ENCODE measurements around the gene TBL1X.

The TBL1X gene

GRCh38 chrX:9486786-9487387, 22.0 kb downstream of the TBL1X start:
- Histone ChIP-seq H3K4me1 (ENCODE audit: low read length) (no peaks in the 10 kb centered on the region), H3K36me3 (replicated peaks; ENCODE audit: low read depth, low read length) (no peaks in the 10 kb centered on the region), H3K27ac (ENCODE audit: low read length) (no peak overlapping the region), H3K79me2 (ENCODE audit: low read length) (peaks cover 20% of the 10 kb centered on the region), H2AFZ (ENCODE audit: low read depth, low read length) (no peak overlapping the region), H3K4me3 (ENCODE audit: low read length) (no peak overlapping the region), H3K9ac (ENCODE audit: low read length) (no peak overlapping the region), H4K20me1 (ENCODE audit: insufficient read depth, low read length) (peaks cover 25% of the 10 kb centered on the region), H3K9me3 (ENCODE audit: insufficient read depth, low read length) (no peaks in the 10 kb centered on the region), H3K27me3 (ENCODE audit: low read depth, low read length) (no peaks in the 10 kb centered on the region), H3K4me2 (ENCODE audit: low read length) (no peak overlapping the region)
- TF ChIP-seq EZH2phosphoT487 (IDR thresholded peaks at IDR 0.05; ENCODE audit: low read depth) (no peak), CTCF (IDR thresholded peaks at IDR 0.05; ENCODE audit: low read depth, low read length) (no peak)

- no peaks in the 10 kb centered on the region for H3K4me1 ChIP-seq (ENCODE audit: low read length)
- TF ChIP-seq CTCF (IDR thresholded peaks at IDR 0.05; ENCODE audit: low read depth, low read length) (no peak), EZH2phosphoT487 (IDR thresholded peaks at IDR 0.05; ENCODE audit: low read depth) (no peak)
- H3K27me3 ChIP-seq (ENCODE audit: low read depth, low read length), result no peaks in the 10 kb centered on the region
- peaks cover 37% of the 10 kb centered on the region for H4K20me1 ChIP-seq (ENCODE audit: insufficient read depth, low read length)
- no peak overlapping the region for H3K4me2 ChIP-seq (ENCODE audit: low read length)
- peaks cover 29% of the 10 kb centered on the region for H3K79me2 ChIP-seq (ENCODE audit: low read length)
- H3K9ac ChIP-seq (ENCODE audit: low read length), result no peak overlapping the region
- no peak overlapping the region for H3K27ac ChIP-seq (ENCODE audit: low read length)
- H3K36me3 ChIP-seq (replicated peaks; ENCODE audit: low read depth, low read length), result no peaks in the 10 kb centered on the region
- H3K4me3 ChIP-seq (ENCODE audit: low read length), result no peak overlapping the region
- H3K9me3 ChIP-seq (ENCODE audit: insufficient read depth, low read length), result no peaks in the 10 kb centered on the region
- H2AFZ ChIP-seq (ENCODE audit: low read depth, low read length), result no peak overlapping the region
Observed at GRCh38 chrX:9488586-9488985, 23.7 kb downstream of the TBL1X start.

- Histone ChIP-seq H3K4me3 (ENCODE audit: low read length) (no peak overlapping the region), H4K20me1 (ENCODE audit: insufficient read depth, low read length) (peaks cover 39% of the 10 kb centered on the region), H3K9ac (ENCODE audit: low read length) (no peak overlapping the region), H3K36me3 (replicated peaks; ENCODE audit: low read depth, low read length) (no peaks in the 10 kb centered on the region), H3K27me3 (ENCODE audit: low read depth, low read length) (no peaks in the 10 kb centered on the region), H3K4me2 (ENCODE audit: low read length) (no peak overlapping the region), H2AFZ (ENCODE audit: low read depth, low read length) (no peak overlapping the region), H3K27ac (ENCODE audit: low read length) (no peak overlapping the region), H3K4me1 (ENCODE audit: low read length) (no peaks in the 10 kb centered on the region), H3K79me2 (ENCODE audit: low read length) (peaks cover 35% of the 10 kb centered on the region), H3K9me3 (ENCODE audit: insufficient read depth, low read length) (no peaks in the 10 kb centered on the region)
- TF ChIP-seq CTCF (IDR thresholded peaks at IDR 0.05; ENCODE audit: low read depth, low read length) (no peak), EZH2phosphoT487 (IDR thresholded peaks at IDR 0.05; ENCODE audit: low read depth) (no peak)
Observed at GRCh38 chrX:9489234-9489633, 24.4 kb downstream of the TBL1X start.

GRCh38 chrX:9492901-9493300, 28.0 kb downstream of the TBL1X start:
- Histone ChIP-seq H3K9me3 (ENCODE audit: insufficient read depth, low read length) (no peaks in the 10 kb centered on the region), H4K20me1 (ENCODE audit: insufficient read depth, low read length) (peaks cover 46% of the 10 kb centered on the region), H3K79me2 (ENCODE audit: low read length) (peaks cover 29% of the 10 kb centered on the region)

More at GRCh38 chrX:9492901-9493300, 28.0 kb downstream of the TBL1X start:
- no peaks in the 10 kb centered on the region for H3K4me1 ChIP-seq (ENCODE audit: low read length)
- H3K9ac ChIP-seq (ENCODE audit: low read length), result no peak overlapping the region
- H3K4me2 ChIP-seq (ENCODE audit: low read length), result no peak overlapping the region
- no peak overlapping the region for H2AFZ ChIP-seq (ENCODE audit: low read depth, low read length)
- H3K4me3 ChIP-seq (ENCODE audit: low read length), result no peak overlapping the region
- no peaks in the 10 kb centered on the region for H3K27me3 ChIP-seq (ENCODE audit: low read depth, low read length)
- H3K36me3 ChIP-seq (replicated peaks; ENCODE audit: low read depth, low read length), result peaks cover 4% of the 10 kb centered on the region
- no peak overlapping the region for H3K27ac ChIP-seq (ENCODE audit: low read length)
- TF ChIP-seq EZH2phosphoT487 (IDR thresholded peaks at IDR 0.05; ENCODE audit: low read depth), result no peak
- no peak for TF ChIP-seq CTCF (IDR thresholded peaks at IDR 0.05; ENCODE audit: low read depth, low read length)
